ENCODE data around the gene FCGR1A.
"Not testable (repeated sequence)": the region's sequence is repeated elsewhere in the genome, so short reads cannot be mapped to it uniquely, and the experiment has no call there.

FCGR1A gene

GRCh38 chr1:149811514-149811889 lies 29.0 kb downstream of the FCGR1A start:
- not testable (repeated sequence) for H3K4ac ChIP-seq (ENCODE audit: low read depth in 1 of 2, low read length in 2 of 2); H3K9me3 ChIP-seq (ENCODE audit: control insufficient read depth, low read length); H3K4me1 ChIP-seq (ENCODE audit: control insufficient read depth, insufficient read depth, low read depth, low read length); H3K79me1 ChIP-seq (replicated peaks; ENCODE audit: low read length, poor library complexity, severe bottlenecking); H4K8ac ChIP-seq (ENCODE audit: low read length); H3K14ac ChIP-seq (ENCODE audit: low read length in 2 of 2); H3K18ac ChIP-seq (ENCODE audit: low read depth in 1 of 2, low read length in 2 of 2); H2BK120ac ChIP-seq (ENCODE audit: low read depth, low read length); H3K23ac ChIP-seq (ENCODE audit: low read length in 2 of 2); H3K27ac ChIP-seq (ENCODE audit: low read length, poor library complexity, severe bottlenecking); H2AK5ac ChIP-seq (ENCODE audit: low read length, severe bottlenecking); H4K91ac ChIP-seq (ENCODE audit: low read length); H2AFZ ChIP-seq (ENCODE audit: low read depth, low read length); H2BK12ac ChIP-seq (ENCODE audit: low read length in 2 of 2); H2BK5ac ChIP-seq (ENCODE audit: low read depth, low read length, poor library complexity, severe bottlenecking); H3K27me3 ChIP-seq (ENCODE audit: control insufficient read depth in 1 of 2, insufficient read depth in 1 of 2, low read length in 2 of 2); H3K36me3 ChIP-seq (ENCODE audit: control insufficient read depth in 1 of 2, insufficient read depth in 2 of 2, low read depth in 1 of 2, low read length in 2 of 2); H2BK15ac ChIP-seq (ENCODE audit: low read depth, poor library complexity, severe bottlenecking)
- WGBS = 0% methylated on average over 3 of the region's 14 CpGs
- Histone ChIP-seq H3K4me2 (ENCODE audit: low read length, poor library complexity, severe bottlenecking) (peak overlapping the region; percentile 75), H3K4me3 (ENCODE audit: insufficient read depth in 1 of 2, low read depth in 1 of 2, low read length in 2 of 2) (peak overlapping the region in 1 of 2 experiments; percentile 71), H3K9ac (ENCODE audit: low read length) (peak overlapping the region; percentile 68)
- peak; percentile 16 for DNase-seq

GRCh38 chr1:149811890-149812829 lies 29.7 kb downstream of the FCGR1A start:
- not testable (repeated sequence) for H4K8ac ChIP-seq (ENCODE audit: low read length)

DNA sequence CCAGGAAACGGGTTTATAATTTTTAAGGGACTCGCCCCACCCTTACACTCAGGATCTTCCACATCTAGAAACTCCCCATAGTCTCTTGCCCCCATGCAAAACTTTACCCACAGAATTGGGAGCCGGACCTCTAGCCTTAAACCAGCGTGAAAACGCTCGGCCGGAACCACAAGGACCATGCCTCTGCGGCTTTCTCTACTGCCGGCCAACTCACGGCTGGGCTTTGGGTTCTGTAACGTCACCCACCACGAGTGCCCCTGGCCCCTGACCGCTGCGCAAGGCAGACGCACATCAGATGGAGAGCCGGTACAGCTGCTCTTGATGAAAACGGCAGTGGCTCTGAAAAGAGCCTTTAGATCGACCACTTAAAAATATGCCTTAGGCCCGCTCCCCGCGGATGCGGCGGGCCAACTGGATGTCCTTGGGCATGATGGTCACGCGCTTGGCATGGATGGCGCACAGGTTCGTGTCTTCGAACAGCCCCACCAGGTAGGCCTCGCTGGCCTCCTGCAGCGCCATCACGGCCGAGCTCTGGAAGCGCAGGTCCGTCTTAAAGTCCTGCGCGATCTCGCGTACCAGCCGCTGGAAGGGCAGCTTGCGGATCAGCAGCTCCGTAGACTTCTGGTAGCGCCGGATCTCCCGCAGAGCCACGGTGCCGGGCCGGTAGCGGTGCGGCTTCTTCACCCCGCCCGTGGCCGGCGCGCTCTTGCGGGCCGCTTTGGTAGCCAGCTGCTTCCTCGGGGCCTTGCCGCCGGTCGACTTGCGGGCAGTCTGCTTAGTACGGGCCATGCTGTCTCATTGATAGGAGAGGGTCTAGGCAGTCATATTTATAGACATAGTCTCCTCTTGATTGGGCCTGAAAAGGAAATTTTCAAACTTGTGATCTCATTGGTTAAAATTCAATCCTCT lies 30.7 kb downstream of the FCGR1A start:
- not testable (repeated sequence) for H2AK5ac ChIP-seq (ENCODE audit: low read length, severe bottlenecking); H3K27me3 ChIP-seq (ENCODE audit: control insufficient read depth in 1 of 2, insufficient read depth in 1 of 2, low read length in 2 of 2); H3K36me3 ChIP-seq (ENCODE audit: control insufficient read depth in 1 of 2, insufficient read depth in 2 of 2, low read depth in 1 of 2, low read length in 2 of 2); H2BK12ac ChIP-seq (ENCODE audit: low read length in 2 of 2); H2BK5ac ChIP-seq (ENCODE audit: low read depth, low read length, poor library complexity, severe bottlenecking); H2BK15ac ChIP-seq (ENCODE audit: low read depth, poor library complexity, severe bottlenecking); H3K9me3 ChIP-seq (ENCODE audit: control insufficient read depth, low read length); H4K8ac ChIP-seq (ENCODE audit: low read length); H2AFZ ChIP-seq (ENCODE audit: low read depth, low read length); H4K91ac ChIP-seq (ENCODE audit: low read length); H3K14ac ChIP-seq (ENCODE audit: low read length in 2 of 2); H3K4me2 ChIP-seq (ENCODE audit: low read length, poor library complexity, severe bottlenecking); H3K23ac ChIP-seq (ENCODE audit: low read length in 2 of 2); H3K4me1 ChIP-seq (ENCODE audit: control insufficient read depth, insufficient read depth, low read depth, low read length); H3K79me1 ChIP-seq (replicated peaks; ENCODE audit: low read length, poor library complexity, severe bottlenecking); H2BK120ac ChIP-seq (ENCODE audit: low read depth, low read length); H3K18ac ChIP-seq (ENCODE audit: low read depth in 1 of 2, low read length in 2 of 2); H3K4ac ChIP-seq (ENCODE audit: low read depth in 1 of 2, low read length in 2 of 2)
- Histone ChIP-seq H3K27ac (ENCODE audit: low read length, poor library complexity, severe bottlenecking) (peak overlapping the region; percentile 56), H3K4me3 (ENCODE audit: insufficient read depth in 1 of 2, low read depth in 1 of 2, low read length in 2 of 2) (peak overlapping the region; percentile 49 to 62), H3K9ac (ENCODE audit: low read length) (peak overlapping the region; percentile 74)
- 0% methylated on average over 13 of the region's 62 CpGs for WGBS
- DNase-seq = peak; percentile 75

More at GRCh38 chr1:149811890-149812829, 29.7 kb downstream of the FCGR1A start:
- peak; percentile 95 for DNase-seq
- H2AFZ ChIP-seq (ENCODE audit: low read depth, low read length); H2BK12ac ChIP-seq (ENCODE audit: low read length in 2 of 2); H3K9me3 ChIP-seq (ENCODE audit: control insufficient read depth, low read length); H3K79me1 ChIP-seq (replicated peaks; ENCODE audit: low read length, poor library complexity, severe bottlenecking); H2AK5ac ChIP-seq (ENCODE audit: low read length, severe bottlenecking); H2BK15ac ChIP-seq (ENCODE audit: low read depth, poor library complexity, severe bottlenecking); H2BK120ac ChIP-seq (ENCODE audit: low read depth, low read length); H3K27me3 ChIP-seq (ENCODE audit: control insufficient read depth in 1 of 2, insufficient read depth in 1 of 2, low read length in 2 of 2); H3K4me1 ChIP-seq (ENCODE audit: control insufficient read depth, insufficient read depth, low read depth, low read length); H3K14ac ChIP-seq (ENCODE audit: low read length in 2 of 2); H3K18ac ChIP-seq (ENCODE audit: low read depth in 1 of 2, low read length in 2 of 2); H3K4ac ChIP-seq (ENCODE audit: low read depth in 1 of 2, low read length in 2 of 2); H4K91ac ChIP-seq (ENCODE audit: low read length); H3K36me3 ChIP-seq (ENCODE audit: control insufficient read depth in 1 of 2, insufficient read depth in 2 of 2, low read depth in 1 of 2, low read length in 2 of 2); H2BK5ac ChIP-seq (ENCODE audit: low read depth, low read length, poor library complexity, severe bottlenecking); H3K23ac ChIP-seq (ENCODE audit: low read length in 2 of 2): not testable (repeated sequence)
- Histone ChIP-seq H3K9ac (ENCODE audit: low read length) (peak overlapping the region; percentile 74), H3K4me3 (ENCODE audit: insufficient read depth in 1 of 2, low read depth in 1 of 2, low read length in 2 of 2) (peak overlapping the region; percentile 46 to 73), H3K27ac (ENCODE audit: low read length, poor library complexity, severe bottlenecking) (peak overlapping the region; percentile 84), H3K4me2 (ENCODE audit: low read length, poor library complexity, severe bottlenecking) (peak overlapping the region; percentile 77)
- WGBS = under 1% methylated on average over 24 of the region's 55 CpGs

DNA sequence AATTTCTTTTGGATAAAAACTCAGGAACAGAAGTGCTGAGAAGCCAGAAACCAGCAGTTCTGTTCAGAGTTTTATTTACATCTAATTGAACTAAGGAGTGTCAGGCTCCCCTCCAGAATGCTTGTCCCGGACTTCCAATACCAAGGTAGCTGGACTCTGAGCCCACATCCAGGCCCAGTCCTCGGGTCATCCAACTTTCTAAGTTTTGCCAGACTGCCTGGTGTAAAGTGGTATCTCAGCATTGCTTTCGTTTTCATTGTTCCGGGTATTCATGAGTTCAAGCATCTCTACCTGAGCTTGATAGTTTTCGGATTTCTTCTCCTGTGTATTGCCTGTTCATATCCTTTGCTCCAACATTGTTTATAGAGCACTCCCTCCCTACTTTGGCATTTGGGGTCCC lies 37.9 kb downstream of the FCGR1A start:
- not testable (repeated sequence) for H2BK5ac ChIP-seq (ENCODE audit: low read depth, low read length, poor library complexity, severe bottlenecking)

More for the DNA sequence above, 37.9 kb downstream of the FCGR1A start:
- not testable (repeated sequence) for H3K79me1 ChIP-seq (replicated peaks; ENCODE audit: low read length, poor library complexity, severe bottlenecking); H3K9me3 ChIP-seq (ENCODE audit: control insufficient read depth, low read length); H3K23ac ChIP-seq (ENCODE audit: low read length in 2 of 2); H3K9ac ChIP-seq (ENCODE audit: low read length); H3K36me3 ChIP-seq (ENCODE audit: control insufficient read depth in 1 of 2, insufficient read depth in 2 of 2, low read depth in 1 of 2, low read length in 2 of 2); H3K4me1 ChIP-seq (ENCODE audit: control insufficient read depth, insufficient read depth, low read depth, low read length); H2AK5ac ChIP-seq (ENCODE audit: low read length, severe bottlenecking); H3K4ac ChIP-seq (ENCODE audit: low read depth in 1 of 2, low read length in 2 of 2); H2BK120ac ChIP-seq (ENCODE audit: low read depth, low read length); H3K4me2 ChIP-seq (ENCODE audit: low read length, poor library complexity, severe bottlenecking); H4K91ac ChIP-seq (ENCODE audit: low read length); H2BK12ac ChIP-seq (ENCODE audit: low read length in 2 of 2); H3K4me3 ChIP-seq (ENCODE audit: insufficient read depth in 1 of 2, low read depth in 1 of 2, low read length in 2 of 2); H2BK15ac ChIP-seq (ENCODE audit: low read depth, poor library complexity, severe bottlenecking); H3K14ac ChIP-seq (ENCODE audit: low read length in 2 of 2); H3K27ac ChIP-seq (ENCODE audit: low read length, poor library complexity, severe bottlenecking); H3K18ac ChIP-seq (ENCODE audit: low read depth in 1 of 2, low read length in 2 of 2); H3K27me3 ChIP-seq (ENCODE audit: control insufficient read depth in 1 of 2, insufficient read depth in 1 of 2, low read length in 2 of 2); DNase-seq; H2AFZ ChIP-seq (ENCODE audit: low read depth, low read length); H4K8ac ChIP-seq (ENCODE audit: low read length)
- WGBS = no CpG with 5 or more reads among the region's 5 CpGs

All from mesenchymal stem cell (in vitro differentiated cells and primary cell).